GM12891 (cell line): ENCODE results near the gene PARD6B.

Source experiments
- PAX5 ChIP-seq: IDR thresholded peaks from 2 replicates; pipeline ENCODE4 v1.6.1; 2011; ENCODE audit warnings: low read length, moderate library complexity, mild to moderate bottlenecking; ENCODE audit not compliant: insufficient read depth, severe bottlenecking
- POLR2A ChIP-seq: IDR thresholded peaks from 2 replicates; pipeline ENCODE4 v1.6.1; 2011; ENCODE audit warnings: low read depth, low read length, control low read depth
- POLR2AphosphoS5 ChIP-seq: IDR thresholded peaks from 2 replicates; pipeline ENCODE4 v1.6.1; 2011; ENCODE audit warnings: low read depth, low read length, control low read depth
- POU2F2 ChIP-seq: IDR thresholded peaks from 2 replicates; pipeline ENCODE4 v1.6.1; 2011; ENCODE audit warnings: low read depth, mild to moderate bottlenecking, control low read depth, low read length, moderate library complexity
- SPI1 ChIP-seq: IDR thresholded peaks from 2 replicates; pipeline ENCODE4 v1.6.1; 2011; ENCODE audit warnings: low read depth, low read length, control low read depth
- TAF1 ChIP-seq: IDR thresholded peaks from 2 replicates; pipeline ENCODE4 v1.6.1; 2011; ENCODE audit warnings: low read depth, low read length, control low read depth

- TF ChIP-seq POLR2AphosphoS5 (no peak), TAF1 (no peak), POLR2A (no peak), SPI1 (no peak), POU2F2 (no peak), PAX5 (no peak)
Measured at GRCh38 chr20:50726955-50727791, 4.2 kb upstream of the PARD6B start.
